ENCODE results near the gene ZNF865.

ZNF865 gene

DNA sequence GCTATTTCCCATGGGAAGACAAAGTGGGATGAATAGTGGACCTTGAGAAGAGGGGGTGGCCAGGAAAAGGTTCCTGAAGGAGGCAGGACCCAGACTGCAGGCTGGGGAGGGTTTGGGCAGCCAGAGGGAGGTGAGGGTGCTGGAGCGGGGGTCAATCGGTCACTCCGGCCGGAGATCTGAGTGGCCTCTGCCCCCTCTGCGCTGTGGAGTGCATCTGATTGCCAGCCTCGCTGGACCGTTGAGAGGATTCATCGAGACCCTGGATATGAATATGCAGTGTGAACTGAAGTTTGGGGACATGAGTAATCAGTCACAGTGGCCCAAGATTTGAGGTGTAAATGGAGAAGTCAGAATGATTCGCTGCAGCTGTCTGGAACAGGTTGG lies 29.9 kb downstream of the ZNF865 start:
- peak overlapping the region; percentile 97 for H3K9ac ChIP-seq (ENCODE audit: low read depth, low read length)
- peak overlapping the region; percentile 73 for H3K27ac ChIP-seq (ENCODE audit: low read length)
- no peaks in the 10 kb centered on the region for H3K27me3 ChIP-seq (ENCODE audit: insufficient read depth, low read length)
- peaks cover 4% of the 10 kb centered on the region; the same call in 1 of the 2 replicates for H3K4me1 ChIP-seq (ENCODE audit: insufficient read depth, low read length)
- no peaks in the 10 kb centered on the region for H3K36me3 ChIP-seq (ENCODE audit: insufficient read depth, low read depth, low read length)
- peak overlapping the region; percentile 87 for H3K4me3 ChIP-seq (ENCODE audit: low read length)
- H3K9me3 ChIP-seq (ENCODE audit: insufficient read depth, low read depth, low read length), result no peaks in the 10 kb centered on the region

- Histone ChIP-seq H3K9me3 (ENCODE audit: insufficient read depth, low read depth, low read length) (no peaks in the 10 kb centered on the region), H3K27ac (ENCODE audit: low read length) (no peak overlapping the region), H3K4me3 (ENCODE audit: low read length) (peak overlapping the region; percentile 87), H3K27me3 (ENCODE audit: insufficient read depth, low read length) (no peaks in the 10 kb centered on the region), H3K9ac (ENCODE audit: low read depth, low read length) (peak overlapping the region; percentile 97; the same call in 1 of the 2 replicates), H3K4me1 (ENCODE audit: insufficient read depth, low read length) (peaks cover 4% of the 10 kb centered on the region; the same call in 1 of the 2 replicates), H3K36me3 (ENCODE audit: insufficient read depth, low read depth, low read length) (no peaks in the 10 kb centered on the region)
These were observed 30.5 kb downstream of the ZNF865 start for GRCh38 chr19:55635856-55636440.

DNA sequence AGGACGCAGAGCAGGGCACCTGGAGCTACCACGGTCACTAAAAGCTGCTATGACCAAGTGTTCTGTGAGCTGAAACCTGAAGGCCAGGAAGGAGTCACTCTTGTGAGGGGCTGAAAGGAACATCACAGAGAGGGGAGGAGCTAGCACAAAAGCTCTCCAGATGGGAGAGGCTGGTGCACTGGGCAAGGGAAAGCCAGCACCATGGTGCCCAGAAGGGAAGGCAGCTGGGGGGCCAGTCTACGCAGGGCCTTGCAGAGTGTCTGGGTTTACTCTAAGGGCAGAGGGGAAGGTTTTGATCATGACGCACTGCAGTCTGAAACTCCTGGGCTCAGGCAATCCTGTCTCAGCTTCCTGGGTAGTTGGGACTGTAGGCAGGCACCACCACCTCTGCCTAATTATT lies 31.3 kb downstream of the ZNF865 start:
- no peak overlapping the region for H3K9ac ChIP-seq (ENCODE audit: low read depth, low read length)
- no peaks in the 10 kb centered on the region for H3K36me3 ChIP-seq (ENCODE audit: insufficient read depth, low read depth, low read length)
- peak overlapping the region; percentile 87; the same call in 1 of the 2 replicates for H3K4me3 ChIP-seq (ENCODE audit: low read length)
- H3K9me3 ChIP-seq (ENCODE audit: insufficient read depth, low read depth, low read length), result no peaks in the 10 kb centered on the region
- no peaks in the 10 kb centered on the region for H3K27me3 ChIP-seq (ENCODE audit: insufficient read depth, low read length)
- peaks cover 4% of the 10 kb centered on the region; the same call in 1 of the 2 replicates for H3K4me1 ChIP-seq (ENCODE audit: insufficient read depth, low read length)
- H3K27ac ChIP-seq (ENCODE audit: low read length), result no peak overlapping the region

GRCh38 chr19:55637534-55637933 lies 32.1 kb downstream of the ZNF865 start:
- Histone ChIP-seq H3K36me3 (ENCODE audit: insufficient read depth, low read depth, low read length) (no peaks in the 10 kb centered on the region), H3K9ac (ENCODE audit: low read depth, low read length) (no peak overlapping the region), H3K4me3 (ENCODE audit: low read length) (no peak overlapping the region), H3K27me3 (ENCODE audit: insufficient read depth, low read length) (no peaks in the 10 kb centered on the region), H3K27ac (ENCODE audit: low read length) (no peak overlapping the region), H3K4me1 (ENCODE audit: insufficient read depth, low read length) (peaks cover 4% of the 10 kb centered on the region; the same call in 1 of the 2 replicates), H3K9me3 (ENCODE audit: insufficient read depth, low read depth, low read length) (no peaks in the 10 kb centered on the region)

DNA sequence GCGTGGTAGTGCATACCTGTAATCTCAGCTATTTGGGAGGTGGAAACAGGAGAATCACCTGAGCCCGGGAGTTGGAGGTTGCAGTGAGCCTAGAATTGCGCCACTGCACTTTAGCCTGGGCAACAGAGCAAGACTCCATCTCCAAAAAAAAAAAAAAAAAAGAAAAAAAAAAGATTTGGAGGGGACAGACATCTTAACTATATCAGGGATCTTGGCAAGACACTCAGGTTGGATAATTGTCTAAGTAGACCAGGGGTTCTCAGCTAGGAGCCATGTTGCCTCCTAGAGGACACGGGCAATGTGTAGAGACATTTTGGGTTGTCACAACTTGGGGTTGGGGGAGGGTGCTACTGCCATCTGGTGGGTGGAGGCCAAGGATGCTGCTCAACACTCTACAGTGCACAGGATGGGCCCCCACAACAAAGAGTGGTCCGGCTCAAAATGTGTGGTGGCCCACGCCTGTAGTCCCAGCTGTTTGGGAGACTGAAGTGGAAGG lies 33.5 kb downstream of the ZNF865 start:
- Histone ChIP-seq H3K9me3 (ENCODE audit: insufficient read depth, low read depth, low read length) (no peaks in the 10 kb centered on the region), H3K27me3 (ENCODE audit: insufficient read depth, low read length) (no peaks in the 10 kb centered on the region), H3K27ac (ENCODE audit: low read length) (no peak overlapping the region), H3K36me3 (ENCODE audit: insufficient read depth, low read depth, low read length) (no peaks in the 10 kb centered on the region), H3K4me3 (ENCODE audit: low read length) (no peak overlapping the region), H3K4me1 (ENCODE audit: insufficient read depth, low read length) (peaks cover 4% of the 10 kb centered on the region; the same call in 1 of the 2 replicates), H3K9ac (ENCODE audit: low read depth, low read length) (no peak overlapping the region)

DNA sequence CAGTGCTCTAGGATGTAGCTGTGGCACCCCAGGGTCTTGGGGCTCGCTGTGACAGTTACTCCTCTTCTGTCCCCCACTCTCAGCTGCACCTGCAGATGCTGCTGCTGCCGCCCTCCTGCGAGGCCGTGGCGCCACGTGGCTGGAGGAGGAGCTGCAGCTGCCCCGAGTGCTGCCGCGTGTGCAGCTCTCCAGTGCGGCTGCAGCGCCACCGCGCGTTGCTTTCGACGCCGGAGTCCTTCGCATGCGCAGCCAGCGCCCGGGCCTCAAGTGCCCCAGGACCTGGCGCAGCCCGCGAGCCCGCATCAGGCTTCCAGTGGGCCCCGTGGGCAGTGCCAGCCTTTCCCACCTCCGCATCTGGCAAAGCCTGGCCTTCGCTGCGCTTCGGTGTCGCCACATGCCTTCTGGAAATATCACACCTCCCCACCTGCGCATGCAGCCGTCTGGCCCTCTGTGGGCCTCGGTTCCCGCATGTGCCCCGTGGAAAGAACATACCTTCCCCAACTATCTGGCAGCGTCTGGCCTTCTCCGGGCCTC lies 34.7 kb downstream of the ZNF865 start:
- Histone ChIP-seq H3K9ac (ENCODE audit: low read depth, low read length) (peak overlapping the region; percentile 97; the same call in 1 of the 2 replicates), H3K4me1 (ENCODE audit: insufficient read depth, low read length) (peaks cover 4% of the 10 kb centered on the region; the same call in 1 of the 2 replicates), H3K27ac (ENCODE audit: low read length) (no peak overlapping the region), H3K27me3 (ENCODE audit: insufficient read depth, low read length) (no peaks in the 10 kb centered on the region), H3K9me3 (ENCODE audit: insufficient read depth, low read depth, low read length) (no peaks in the 10 kb centered on the region), H3K4me3 (ENCODE audit: low read length) (peak overlapping the region; percentile 79; the same call in 1 of the 2 replicates), H3K36me3 (ENCODE audit: insufficient read depth, low read depth, low read length) (peaks cover 8% of the 10 kb centered on the region)

DNA sequence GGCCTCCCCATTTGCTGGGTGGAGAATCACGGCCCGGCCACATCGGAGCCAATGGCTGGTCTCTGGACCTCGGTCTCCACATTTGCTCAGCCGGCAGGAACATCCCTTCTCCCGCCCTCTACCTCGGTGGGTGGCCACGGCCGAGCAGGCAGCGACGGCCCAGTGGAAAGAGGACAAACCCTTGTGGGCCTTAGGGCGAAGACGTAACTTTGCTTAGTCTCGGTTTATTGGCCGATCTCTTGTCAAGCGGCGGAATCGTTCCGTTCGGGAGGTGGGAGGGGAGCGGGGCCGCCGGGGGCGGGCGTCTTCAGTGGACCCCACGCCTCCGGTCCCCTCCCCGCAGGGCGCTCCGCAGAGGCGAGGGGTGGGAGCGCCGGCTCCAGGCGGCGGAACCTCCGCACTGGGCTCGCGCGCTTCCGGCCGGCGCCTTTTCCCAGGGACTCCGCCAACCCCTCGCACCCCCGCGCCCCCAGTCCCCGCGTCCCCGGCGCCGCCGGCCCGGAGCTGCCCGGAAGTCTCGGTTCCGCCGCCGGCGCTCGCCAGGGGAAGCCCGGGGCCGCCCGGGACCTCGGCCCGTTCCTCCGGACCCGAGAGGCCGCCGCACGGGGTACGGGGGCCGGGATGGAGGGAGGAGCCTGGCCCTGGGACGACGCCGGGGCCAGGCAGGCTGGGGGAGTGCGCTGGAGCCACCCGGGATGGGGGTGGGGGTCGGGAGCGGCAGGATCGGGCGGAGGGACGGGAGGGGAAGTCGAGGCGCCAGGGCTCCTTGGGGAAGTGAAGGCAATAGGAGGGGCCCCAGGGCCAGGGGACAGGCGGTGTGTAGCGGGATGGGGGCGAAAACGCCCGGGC lies 35.4 kb downstream of the ZNF865 start, which contains the start of gene ZNF580:
Gene ZNF580 (plus strand): TSS at position 426 of the 849 bp plus-strand sequence. CDS start 1,507 bp downstream, outside the sequence.
- Histone ChIP-seq H3K9me3 (ENCODE audit: insufficient read depth, low read depth, low read length) (no peaks in the 10 kb centered on the region), H3K27ac (ENCODE audit: low read length) (peak within 1 kb of the TSS; percentile 21), H3K9ac (ENCODE audit: low read depth, low read length) (peak within 1 kb of the TSS; percentile 97), H3K4me3 (ENCODE audit: low read length) (peak within 1 kb of the TSS; percentile 79), H3K27me3 (ENCODE audit: insufficient read depth, low read length) (no peaks in the 10 kb centered on the region), H3K36me3 (ENCODE audit: insufficient read depth, low read depth, low read length) (peaks cover 15% of the 10 kb centered on the region), H3K4me1 (ENCODE audit: insufficient read depth, low read length) (peaks cover 2% of the 10 kb centered on the region; the same call in 1 of the 2 replicates)

GRCh38 chr19:55641426-55642152 lies 36.1 kb downstream of the ZNF865 start:
- Histone ChIP-seq H3K4me1 (ENCODE audit: insufficient read depth, low read length) (no peaks in the 10 kb centered on the region; the same call in 1 of the 2 replicates), H3K27me3 (ENCODE audit: insufficient read depth, low read length) (no peaks in the 10 kb centered on the region), H3K9me3 (ENCODE audit: insufficient read depth, low read depth, low read length) (no peaks in the 10 kb centered on the region), H3K9ac (ENCODE audit: low read depth, low read length) (peak overlapping the region; percentile 97), H3K4me3 (ENCODE audit: low read length) (peak overlapping the region; percentile 79), H3K36me3 (ENCODE audit: insufficient read depth, low read depth, low read length) (peaks cover 15% of the 10 kb centered on the region), H3K27ac (ENCODE audit: low read length) (peak overlapping the region; percentile 21)

- peak overlapping the region; percentile 97 for H3K9ac ChIP-seq (ENCODE audit: low read depth, low read length)
- H3K36me3 ChIP-seq (ENCODE audit: insufficient read depth, low read depth, low read length), result peaks cover 15% of the 10 kb centered on the region
- no peak overlapping the region for H3K27ac ChIP-seq (ENCODE audit: low read length)
- no peaks in the 10 kb centered on the region for H3K9me3 ChIP-seq (ENCODE audit: insufficient read depth, low read depth, low read length)
- H3K4me3 ChIP-seq (ENCODE audit: low read length), result peak overlapping the region; percentile 79
- H3K4me1 ChIP-seq (ENCODE audit: insufficient read depth, low read length), result no peaks in the 10 kb centered on the region; the same call in 1 of the 2 replicates
- no peaks in the 10 kb centered on the region for H3K27me3 ChIP-seq (ENCODE audit: insufficient read depth, low read length)
These were observed 36.9 kb downstream of the ZNF865 start for GRCh38 chr19:55642153-55643002.

- peaks cover 15% of the 10 kb centered on the region for H3K36me3 ChIP-seq (ENCODE audit: insufficient read depth, low read depth, low read length)
- H3K27ac ChIP-seq (ENCODE audit: low read length), result peak within 1 kb of the TSS; percentile 46
- no peaks in the 10 kb centered on the region; the same call in 1 of the 2 replicates for H3K4me1 ChIP-seq (ENCODE audit: insufficient read depth, low read length)
- peak within 1 kb of the TSS; percentile 79 for H3K4me3 ChIP-seq (ENCODE audit: low read length)
- H3K9me3 ChIP-seq (ENCODE audit: insufficient read depth, low read depth, low read length), result no peaks in the 10 kb centered on the region
- H3K9ac ChIP-seq (ENCODE audit: low read depth, low read length), result peak within 1 kb of the TSS; percentile 97
- no peaks in the 10 kb centered on the region for H3K27me3 ChIP-seq (ENCODE audit: insufficient read depth, low read length)
These were observed 37.8 kb downstream of the ZNF865 start, which contains the start of gene ZNF581 for GRCh38 chr19:55643003-55643886. Gene ZNF581, plus strand, starts transcription at chr19:55643649. Its CDS starts 923 bp downstream, at chr19:55644572.
